Right hindlimb (tissue), 1 donor: Measurements from ENCODE around the gene PILRA.
"Not testable (repeated sequence)": the region's sequence is repeated elsewhere in the genome, so short reads cannot be mapped to it uniquely, and the experiment has no call there.

Source experiments
- DNase-seq: peaks from one replicate; pipeline ENCODE4 v3.0.0-alpha.2; 2018

Gene PILRA

DNA sequence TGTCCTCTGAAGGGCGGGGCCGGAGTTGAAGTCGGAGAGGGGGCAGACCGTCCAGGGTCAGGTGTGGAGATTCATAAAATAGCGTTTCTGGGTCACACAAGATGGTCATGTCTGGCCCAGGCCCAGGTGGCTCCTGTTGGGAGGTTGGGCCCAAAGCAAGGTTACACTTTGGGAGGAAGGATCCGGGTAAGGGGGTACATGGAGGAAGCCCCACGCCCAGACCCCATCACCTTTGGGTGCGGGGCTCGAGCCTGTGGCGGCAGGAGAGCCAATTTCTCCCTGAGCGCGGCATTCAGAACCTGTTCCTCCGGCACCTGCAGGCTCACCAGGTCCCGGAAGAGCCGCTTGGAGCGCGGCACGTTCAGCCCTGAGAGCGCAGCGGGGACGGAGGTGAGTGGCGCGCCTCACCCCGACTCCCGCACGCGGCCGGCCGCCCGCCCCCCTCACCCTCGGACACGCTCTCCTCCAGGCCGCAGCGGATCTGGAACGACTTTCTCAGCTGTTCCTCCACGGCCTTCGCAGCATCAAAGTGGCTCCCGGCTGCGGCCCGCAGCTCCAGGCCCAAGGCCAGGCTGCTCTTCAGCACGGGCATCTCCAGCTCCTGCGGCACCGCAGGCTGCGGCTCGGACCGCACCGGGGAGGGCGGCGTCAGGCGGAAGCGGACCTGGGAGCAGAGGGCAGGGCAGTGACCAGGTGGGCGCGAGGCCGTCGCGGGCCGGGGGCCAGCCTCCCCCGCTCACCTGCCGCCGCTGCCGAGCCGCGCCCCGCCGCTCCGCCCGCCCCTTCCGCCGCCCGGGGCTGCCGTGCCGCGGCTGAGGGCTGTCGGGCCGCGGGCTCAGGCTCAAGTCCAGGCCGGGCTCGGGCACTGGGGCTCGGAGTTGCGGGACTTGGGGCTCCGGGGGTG is 62.4 kb downstream of the PILRA start:
- no peak for DNase-seq

DNA sequence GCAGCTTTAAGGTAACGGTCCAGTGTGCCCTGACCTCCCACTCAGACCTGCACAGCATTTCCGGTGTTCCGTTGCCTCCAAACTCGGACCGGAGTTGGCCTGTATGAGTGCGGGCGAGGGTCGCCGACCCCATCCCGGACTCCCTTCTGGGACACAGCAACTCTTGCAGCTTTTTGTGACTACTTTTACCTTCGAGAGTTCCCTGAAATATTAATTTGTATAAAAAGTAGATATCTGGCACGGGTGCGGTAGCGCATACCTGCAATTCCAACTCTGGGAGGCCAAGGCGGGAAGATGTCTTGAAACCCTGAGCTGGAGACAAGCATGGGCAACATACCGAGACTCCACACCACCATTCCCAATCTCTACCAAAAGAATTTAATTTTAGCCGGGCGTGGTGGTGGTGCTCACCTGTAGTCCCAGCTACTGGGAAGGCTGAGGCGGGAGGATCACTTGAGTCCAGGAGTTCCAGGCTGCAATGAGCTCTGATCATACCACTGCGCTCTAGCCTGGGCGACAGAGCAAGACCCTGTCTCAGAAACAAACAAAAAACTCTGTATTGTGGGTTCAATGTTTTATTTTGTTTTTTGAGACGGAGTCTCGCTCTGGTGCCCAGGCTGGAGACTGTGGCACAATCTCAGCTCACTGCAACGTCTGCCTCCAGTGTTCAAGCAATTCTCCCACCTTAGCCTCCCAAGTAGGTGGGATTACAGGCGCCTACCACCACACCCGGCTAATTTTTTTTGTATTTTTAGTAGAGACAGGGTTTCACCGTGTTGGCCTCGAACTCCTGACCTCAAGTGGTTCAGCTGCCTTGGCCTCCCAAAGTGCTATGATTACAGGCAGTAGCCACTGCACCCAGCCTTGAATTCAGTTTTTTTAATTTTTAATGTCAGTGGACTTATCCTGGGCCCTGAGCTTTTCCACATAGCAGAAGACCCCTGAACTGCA is 64.1 kb downstream of the PILRA start:
- DNase-seq: no peak

GRCh38 chr7:100438172-100438571 is 64.9 kb downstream of the PILRA start:
- no peak for DNase-seq

DNA sequence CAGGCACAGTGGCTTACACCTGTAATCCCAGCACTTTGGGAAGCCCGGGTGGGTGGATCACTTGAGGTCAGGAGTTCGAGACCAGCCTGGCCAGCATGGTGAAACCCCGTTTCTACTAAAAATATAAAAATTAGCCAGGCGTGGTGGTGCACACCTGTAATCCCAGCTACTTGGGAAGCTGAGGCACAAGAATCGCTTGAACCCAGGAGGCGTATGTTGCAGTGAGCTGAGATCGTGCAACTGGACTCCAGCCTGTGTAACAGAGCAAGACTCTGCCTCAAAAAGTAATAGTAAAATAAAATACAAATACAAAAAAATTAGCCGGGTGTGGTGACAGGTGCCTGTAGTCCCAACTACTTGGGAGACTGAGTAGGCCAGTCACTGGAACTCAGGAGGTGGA is 65.4 kb downstream of the PILRA start:
- DNase-seq: not testable (repeated sequence)

GRCh38 chr7:100439244-100439643 is 66.0 kb downstream of the PILRA start:
- DNase-seq: not testable (repeated sequence)

GRCh38 chr7:100441641-100442535 is 68.6 kb downstream of the PILRA start:
- DNase-seq: no peak

GRCh38 chr7:100443096-100443840 is 70.0 kb downstream of the PILRA start:
- no peak for DNase-seq

- DNase-seq: no peak
Measured at GRCh38 chr7:100444311-100445278, 71.3 kb downstream of the PILRA start.

DNA sequence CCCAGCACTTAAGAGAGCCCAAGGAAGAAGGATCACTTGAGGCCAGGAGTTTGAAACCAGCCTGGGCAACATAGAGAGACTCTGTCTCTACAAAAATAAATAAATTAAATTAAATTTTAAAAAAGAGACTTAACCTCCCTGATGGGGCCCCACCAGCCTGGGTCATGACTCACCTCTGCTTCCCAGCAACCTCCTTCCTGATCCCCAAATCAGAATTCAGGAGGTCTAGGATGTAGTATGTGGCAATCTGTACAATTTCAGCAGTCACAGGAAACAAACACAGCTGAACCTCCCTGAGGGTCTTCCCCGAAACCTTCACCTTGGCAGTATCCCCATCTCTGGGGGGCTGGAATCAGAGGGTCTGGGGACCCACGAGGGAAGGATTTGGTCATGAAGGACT is 72.8 kb downstream of the PILRA start:
- DNase-seq: no peak

DNA sequence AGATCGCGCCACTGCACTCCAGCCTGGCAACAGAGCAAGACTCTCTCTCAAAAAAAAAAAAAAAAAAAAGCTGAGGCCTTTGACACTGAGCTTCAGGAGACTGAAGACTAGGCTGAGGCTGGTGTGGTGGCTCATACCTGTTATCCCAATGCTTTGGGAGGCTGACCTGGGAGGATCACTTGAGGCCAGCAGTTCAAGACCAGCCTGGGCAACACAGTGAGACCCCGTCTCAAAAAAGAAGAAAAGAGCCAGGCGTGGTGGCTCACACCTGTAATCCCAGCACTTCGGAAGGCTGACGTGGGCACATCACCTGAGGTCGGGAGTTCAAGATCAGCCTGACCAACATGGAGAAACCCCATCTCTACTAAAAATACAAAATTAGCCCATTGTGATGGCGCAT is 74.1 kb downstream of the PILRA start:
- DNase-seq: not testable (repeated sequence)

DNA sequence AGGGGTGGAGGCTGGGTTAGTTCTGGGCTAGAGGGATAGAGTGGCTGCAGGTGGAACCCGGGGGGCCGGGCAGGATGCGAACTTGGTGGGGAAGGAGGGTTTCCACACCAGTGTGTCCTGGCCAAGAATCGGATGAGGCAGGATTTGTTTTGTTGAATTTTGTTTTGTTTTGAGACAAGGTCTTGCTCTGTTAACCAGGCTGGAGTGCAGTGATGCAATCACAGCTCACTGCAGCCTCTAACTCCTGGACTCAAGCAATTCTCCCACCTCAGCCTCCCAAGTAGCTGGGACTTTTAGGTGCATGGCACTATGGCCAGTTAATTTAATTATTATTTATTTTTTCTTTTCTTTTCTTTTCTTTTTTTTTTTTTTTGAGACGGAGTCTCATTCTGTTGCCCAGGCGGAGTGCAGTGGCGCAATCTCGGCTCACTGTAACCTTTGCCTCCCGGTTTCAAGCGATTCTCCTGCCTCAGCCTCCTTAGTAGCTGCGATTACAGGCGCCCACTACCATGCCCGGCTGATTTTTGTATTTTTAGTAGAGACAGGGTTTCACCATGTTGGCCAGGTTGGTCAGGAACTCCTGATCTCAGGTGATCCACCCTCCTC is 76.0 kb downstream of the PILRA start:
- DNase-seq: no peak
